HCT116 (cell line): Measurements from ENCODE around the gene MCRIP2. TPM values are rescaled to one million over a fixed set of nuclear protein-coding genes. Genes with fewer than 3 reads are reported as not detected.
A peak's percentile ranks its signal among the peaks of the same experiment; 100 is the strongest.

Experiments
- ATAC-seq: fragments of 200-7000 bp; cut with Tn5 transposase; 2 replicates; pipeline ENCODE4 v1.9.1; 2020; ENCODE audit warnings: mild to moderate bottlenecking, moderate library complexity
- BruUV-seq: library from RNA; stranded (reverse); fragments of 400-500 nt; replicated peaks from 2 replicates; lab custom pipeline; 2021; lab: Mats Ljungman, UMichigan
- CTCF ChIA-PET: fragments of 300-600 bp; sonication (Branson Sonifier 250); formaldehyde crosslinking; loops from one replicate; lab custom pipeline; 2021; ENCODE audit warnings: antibody characterized with exemption; lab: Charles Lee
- POLR2A ChIA-PET: fragments of 300-600, 350-600 bp; sonication (Branson Sonifier 250); formaldehyde crosslinking; loops from one replicate; lab custom pipeline; 2021; ENCODE audit warnings: antibody characterized with exemption; lab: Charles Lee
- RAD21 ChIA-PET, 2 experiments: fragments of 300-600 bp; sonication (Branson Sonifier 250); formaldehyde crosslinking; loops; one replicate each; lab custom pipeline; 2023; ENCODE audit warnings: low total read pairs in 2 of 2; ENCODE audit not compliant: uncharacterized antibody in 2 of 2, unreplicated experiment in 2 of 2, low non-redundant PET in 1 of 2; lab: Charles Lee
- DNase-seq: peaks from one replicate; pipeline ENCODE4 v3.0.0-alpha.2; 2010; ENCODE audit warnings: low read depth, low spot score
- H2AFZ ChIP-seq: fragments of 200-600 bp; shearing (Covaris generic), sonication (generic); 2 replicates; pipeline ENCODE4 v1.6.1; 2017; ENCODE audit warnings: low read depth, mixed run types, mixed read lengths, antibody characterized with exemption, low read length; ENCODE audit not compliant: poor library complexity, severe bottlenecking
- H3K27ac ChIP-seq: 2 replicates; pipeline ENCODE4 v1.5.1; 2012; ENCODE audit warnings: low read depth, low read length
- H3K27me3 ChIP-seq: fragments of 200-600 bp; sonication (generic); 2 replicates; pipeline ENCODE4 v1.6.1; 2016; ENCODE audit warnings: mixed run types, low read length, mixed read lengths; ENCODE audit not compliant: insufficient read depth
- H3K36me3 ChIP-seq, 2 experiments: fragments of 200-500 bp in 1 of 2; fragments of 200-600 bp in 1 of 2; sonication (Bioruptor generic) in 1 of 2; sonication (generic) in 1 of 2; 2 replicates each; pipeline versions ENCODE4 v1.5.1 to v1.6.1; 2014 to 2016; ENCODE audit warnings: low read length in 2 of 2, inconsistent platforms in 1 of 2, mixed read lengths in 1 of 2, mixed run types in 1 of 2; ENCODE audit not compliant: insufficient read depth in 2 of 2, control insufficient read depth in 1 of 2
- H3K4me1 ChIP-seq, 2 experiments: fragments of 200-600 bp in 1 of 2; sonication (generic) in 1 of 2; 2 replicates each; pipeline versions ENCODE4 v1.5.1 to v1.6.1; 2012 to 2017; ENCODE audit warnings: low read length in 2 of 2, inconsistent platforms in 1 of 2, mild to moderate bottlenecking in 1 of 2, mixed read lengths in 1 of 2, mixed run types in 1 of 2, moderate library complexity in 1 of 2; ENCODE audit not compliant: insufficient read depth in 2 of 2, control insufficient read depth in 1 of 2
- H3K4me2 ChIP-seq: fragments of 200-600 bp; sonication (generic); 2 replicates; pipeline ENCODE4 v1.6.1; 2017; ENCODE audit warnings: mixed run types, low read length, mixed read lengths
- H3K4me3 ChIP-seq, 2 experiments: fragments of 200-600 bp in 1 of 2; sonication (generic) in 1 of 2; replicated peaks in 1 of 2; 2 replicates each; pipeline ENCODE4 v1.5.1; 2011 to 2016; ENCODE audit warnings: low read length in 2 of 2, control low read depth in 1 of 2, low read depth in 1 of 2, mild to moderate bottlenecking in 1 of 2, mixed read lengths in 1 of 2, mixed run types in 1 of 2
- H3K79me2 ChIP-seq: fragments of 200-600 bp; sonication (generic); 2 replicates; pipeline ENCODE4 v1.6.1; 2017; ENCODE audit warnings: mild to moderate bottlenecking, mixed run types, low read length, moderate library complexity, mixed read lengths; ENCODE audit not compliant: insufficient read depth
- H3K9ac ChIP-seq: fragments of 200-600 bp; sonication (generic); 2 replicates; pipeline ENCODE4 v1.6.1; 2016; ENCODE audit warnings: low read length, mixed read lengths
- H3K9me2 ChIP-seq: fragments of 200-600 bp; sonication (generic), shearing (Covaris generic); 2 replicates; pipeline ENCODE4 v1.6.1; 2017; ENCODE audit warnings: mixed run types, mild to moderate bottlenecking, moderate library complexity; ENCODE audit not compliant: insufficient read depth
- H3K9me3 ChIP-seq, 2 experiments: fragments of 200-500 bp in 1 of 2; fragments of 200-600 bp in 1 of 2; sonication (Bioruptor generic) in 1 of 2; sonication (generic) in 1 of 2; 2 replicates each; pipeline ENCODE4 v1.6.1; 2014 to 2017; ENCODE audit warnings: low read length in 2 of 2, mixed read lengths in 2 of 2, inconsistent platforms in 1 of 2, low read depth in 1 of 2, mild to moderate bottlenecking in 1 of 2, mixed run types in 1 of 2, moderate library complexity in 1 of 2; ENCODE audit not compliant: control insufficient read depth in 1 of 2, insufficient read depth in 1 of 2
- H4K20me1 ChIP-seq: fragments of 200-600 bp; sonication (generic), shearing (Covaris generic); 2 replicates; pipeline ENCODE4 v1.6.1; 2017; ENCODE audit warnings: mixed run types, mild to moderate bottlenecking, moderate library complexity; ENCODE audit not compliant: insufficient read depth
- CBX3 ChIP-seq: IDR thresholded peaks from 2 replicates; pipeline ENCODE4 v1.6.1; 2012; ENCODE audit warnings: low read depth
- CEBPB ChIP-seq: IDR thresholded peaks from 2 replicates; pipeline ENCODE4 v1.6.1; 2012; ENCODE audit warnings: low read depth
- CTCF ChIP-seq, 3 experiments: fragments of 200-600 bp in 1 of 3; sonication (generic) in 1 of 3; IDR thresholded peaks in 2 of 3; conservative IDR thresholded peaks in 1 of 3; 2 replicates each; pipeline ENCODE4 v1.5.1; 2012 to 2017; ENCODE audit warnings: low read depth in 2 of 3, low read length in 2 of 3, antibody characterized with exemption in 1 of 3, borderline replicate concordance in 1 of 3, control low read depth in 1 of 3, mild to moderate bottlenecking in 1 of 3, mixed read lengths in 1 of 3, mixed run types in 1 of 3, moderate library complexity in 1 of 3; ENCODE audit not compliant: insufficient read depth in 1 of 3
- ELF1 ChIP-seq: IDR thresholded peaks from 2 replicates; pipeline ENCODE4 v1.6.1; 2012; ENCODE audit warnings: low read depth, borderline replicate concordance
- EZH2 ChIP-seq: fragments of 200-600 bp; sonication (generic); IDR thresholded peaks from 2 replicates; pipeline ENCODE4 v1.6.1; 2017; ENCODE audit warnings: antibody characterized with exemption, mixed run types
- FOSL1 ChIP-seq: IDR thresholded peaks from 2 replicates; pipeline ENCODE4 v1.6.1; 2012; ENCODE audit warnings: low read depth
- JUND ChIP-seq: IDR thresholded peaks from 2 replicates; pipeline ENCODE4 v1.6.1; 2012
- MAX ChIP-seq: IDR thresholded peaks from 2 replicates; pipeline ENCODE4 v1.6.1; 2012
- POLR2AphosphoS5 ChIP-seq: IDR thresholded peaks from 2 replicates; pipeline ENCODE4 v1.6.1; 2011; ENCODE audit warnings: mild to moderate bottlenecking, low read depth, low read length, moderate library complexity
- REST ChIP-seq: IDR thresholded peaks from 2 replicates; pipeline ENCODE4 v1.6.1; 2012; ENCODE audit warnings: low read depth
- SIN3A ChIP-seq: IDR thresholded peaks from 2 replicates; pipeline ENCODE4 v1.6.1; 2012; ENCODE audit warnings: low read depth
- SP1 ChIP-seq: IDR thresholded peaks from 2 replicates; pipeline ENCODE4 v1.6.1; 2012; ENCODE audit warnings: low read depth
- SRF ChIP-seq: IDR thresholded peaks from 2 replicates; pipeline ENCODE4 v1.6.1; 2012; ENCODE audit warnings: low read depth
- TCF7L2 ChIP-seq: IDR thresholded peaks from 2 replicates; pipeline ENCODE4 v1.7.0; 2011; ENCODE audit warnings: borderline replicate concordance, inconsistent platforms; ENCODE audit not compliant: insufficient read depth, insufficient read length; ENCODE audit errors: extremely low read depth
- YY1 ChIP-seq: IDR thresholded peaks from 2 replicates; pipeline ENCODE4 v1.6.1; 2011; ENCODE audit warnings: low read length, low read depth, moderate library complexity, mild to moderate bottlenecking; ENCODE audit not compliant: insufficient replicate concordance; ENCODE audit errors: extremely low read depth
- ZNF274 ChIP-seq: fragments of 200-500 bp; sonication (Bioruptor generic); IDR thresholded peaks from 2 replicates; pipeline ENCODE4 v1.6.1; 2014; ENCODE audit warnings: mild to moderate bottlenecking, low read depth, low read length, inconsistent platforms
- intact Hi-C: fragments of 100-400 bp; cut with micrococcal nuclease; formaldehyde crosslinking; loops from 2 replicates; pipeline ENCODE4 v1.10.0; 2022
- total RNA-seq: library from RNA; stranded (reverse); gene quantifications from one replicate; pipeline ENCODE4 v1.2.1, GENCODE V29; 2021; ENCODE audit not compliant: unreplicated experiment

The MCRIP2 gene
- total RNA-seq, 1 experiment from 2014 or later = 34.9 TPM

GRCh38 chr16:662597-662996, 21.0 kb downstream of the MCRIP2 start:
- ChIA-PET CTCF (no interaction called here), RAD21 (no interaction called here)
- no peak for DNase-seq
- H4K20me1 ChIP-seq = no peaks in the 10 kb centered on the region
- no peaks in the 10 kb centered on the region for H3K9me3 ChIP-seq
- no peak overlapping the region for H3K4me3 ChIP-seq
- H3K27ac ChIP-seq = no peak overlapping the region
- TF ChIP-seq CEBPB = no peak
- no peak for TF ChIP-seq JUND
- no peak for TF ChIP-seq ELF1
- TF ChIP-seq YY1 = no peak
- no peak for TF ChIP-seq CBX3
- no peak for TF ChIP-seq MAX
- no peak for TF ChIP-seq REST
- no peak for TF ChIP-seq ZNF274
- no peak for TF ChIP-seq EZH2
- no peak for TF ChIP-seq SIN3A
- no peak for TF ChIP-seq CTCF (IDR thresholded peaks at IDR 0.05 in 2 of 3, conservative IDR thresholded peaks at IDR 0.05 in 1 of 3; ENCODE audit: borderline replicate concordance in 1 of 3, insufficient read depth in 1 of 3, low read depth in 2 of 3, low read length in 2 of 3)
- TF ChIP-seq POLR2AphosphoS5 = no peak
- no peak for TF ChIP-seq SRF
- no peak for TF ChIP-seq FOSL1
- TF ChIP-seq TCF7L2 = no peak
- no peak for TF ChIP-seq SP1
- TF ChIP-seq, all 23 proteins: peak for 0
- Histone ChIP-seq H2AFZ (no peak overlapping the region), H3K4me2 (no peak overlapping the region), H3K27me3 (no peaks in the 10 kb centered on the region), H3K4me1 (peaks cover 3 to 12% of the 10 kb centered on the region in 2 experiments; a peak in 2 of 4 replicates), H3K9ac (no peak overlapping the region), H3K79me2 (no peaks in the 10 kb centered on the region), H3K9me2 (no peaks in the 10 kb centered on the region), H3K36me3 (no peaks in the 10 kb centered on the region)
- POLR2A ChIA-PET = no interaction called here
- no peak for ATAC-seq
- intact Hi-C loops = no loop called here
- TSS peak; percentile 29 for BruUV-seq
